GM18858 (cell line): ENCODE measurements around the gene FAM78A.

Source experiments
- ATAC-seq: cut with Tn5 transposase; IDR thresholded peaks from one replicate; pipeline ENCODE4 v1.9.1; 2021; ENCODE audit not compliant: unreplicated experiment

FAM78A gene

GRCh38 chr9:131303381-131304321 is 27.3 kb upstream of the FAM78A start:
- ATAC-seq = no peak

DNA sequence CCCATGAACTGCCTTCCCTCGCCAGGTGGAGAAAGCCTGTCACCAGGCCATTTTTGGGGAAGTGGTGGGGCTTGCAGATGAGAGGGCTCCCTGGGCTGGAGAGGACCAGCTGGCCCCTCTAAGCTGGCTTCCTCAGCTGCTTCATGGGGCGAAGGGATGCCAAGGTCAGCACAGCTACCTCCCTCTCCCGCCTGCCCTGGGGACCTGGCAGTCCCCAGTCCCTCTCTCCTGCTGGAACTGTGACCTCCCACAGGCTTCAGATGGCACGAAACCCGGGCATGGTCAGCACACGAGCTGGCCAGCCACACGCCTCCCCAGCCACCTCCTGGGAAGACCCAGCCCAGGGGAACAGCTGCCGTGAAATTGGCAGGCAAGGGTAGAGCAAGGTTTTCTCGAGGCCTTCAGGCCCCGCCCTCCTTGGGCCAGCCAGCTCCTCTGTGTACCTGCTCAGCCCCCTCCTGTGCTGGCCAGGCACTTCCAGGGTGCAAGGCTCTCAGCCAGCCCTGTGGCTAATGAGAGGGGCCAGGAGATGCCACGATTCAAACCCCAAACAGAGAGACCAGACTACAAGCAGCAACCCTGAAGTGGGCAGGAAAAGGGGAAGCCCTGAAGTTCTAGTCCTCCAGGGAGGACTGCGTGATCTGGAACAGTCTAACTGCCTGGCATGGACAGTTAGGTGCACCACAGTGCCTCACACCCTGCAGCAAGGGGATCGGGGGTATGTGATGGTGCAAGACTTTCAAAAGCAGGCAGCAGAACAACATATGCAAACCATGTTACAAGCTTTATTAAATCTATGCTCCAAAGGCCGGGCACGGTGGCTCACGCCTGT is 26.1 kb upstream of the FAM78A start:
- ATAC-seq = no peak

DNA sequence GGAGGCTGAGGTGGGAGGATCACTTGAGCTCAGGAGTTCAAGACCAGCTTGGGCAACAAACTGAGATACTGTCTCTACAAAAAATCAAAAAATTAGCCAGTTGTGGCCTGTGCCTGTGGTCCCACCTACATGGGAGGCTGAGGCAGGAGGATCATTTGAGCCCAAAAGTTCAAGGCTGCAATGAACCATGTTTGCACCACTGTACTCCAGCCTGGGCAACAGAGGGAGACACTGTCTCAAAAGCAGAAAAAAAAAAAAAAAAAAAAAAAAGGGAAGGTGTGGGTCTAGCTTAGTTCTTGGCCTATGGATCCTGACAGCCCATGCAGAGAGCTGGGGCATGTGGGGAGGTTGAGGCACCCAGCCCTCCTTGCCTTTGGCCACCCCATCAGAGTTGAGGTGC is 24.1 kb upstream of the FAM78A start:
- no peak for ATAC-seq

DNA sequence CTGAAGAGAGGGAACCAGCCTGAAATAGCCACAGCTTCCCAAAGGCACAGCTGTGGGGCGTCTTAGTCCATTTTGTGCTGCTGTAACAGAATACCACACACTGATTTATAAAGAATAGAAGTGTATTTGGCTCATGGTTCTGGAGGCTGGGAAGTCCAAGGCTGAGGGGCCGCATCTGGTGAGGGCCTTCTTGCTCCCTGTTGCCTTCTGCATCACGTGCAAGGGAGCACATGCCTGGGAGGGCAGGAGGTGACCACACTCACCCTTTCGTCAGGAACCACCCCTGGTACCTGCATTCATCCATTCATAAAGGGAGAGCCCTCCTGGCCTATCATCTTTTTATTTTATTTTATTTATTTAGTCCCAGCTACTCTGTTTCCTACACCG is 23.6 kb upstream of the FAM78A start:
- ATAC-seq = no peak

- ATAC-seq = no peak
These were observed 23.1 kb upstream of the FAM78A start for GRCh38 chr9:131299346-131299960.

DNA sequence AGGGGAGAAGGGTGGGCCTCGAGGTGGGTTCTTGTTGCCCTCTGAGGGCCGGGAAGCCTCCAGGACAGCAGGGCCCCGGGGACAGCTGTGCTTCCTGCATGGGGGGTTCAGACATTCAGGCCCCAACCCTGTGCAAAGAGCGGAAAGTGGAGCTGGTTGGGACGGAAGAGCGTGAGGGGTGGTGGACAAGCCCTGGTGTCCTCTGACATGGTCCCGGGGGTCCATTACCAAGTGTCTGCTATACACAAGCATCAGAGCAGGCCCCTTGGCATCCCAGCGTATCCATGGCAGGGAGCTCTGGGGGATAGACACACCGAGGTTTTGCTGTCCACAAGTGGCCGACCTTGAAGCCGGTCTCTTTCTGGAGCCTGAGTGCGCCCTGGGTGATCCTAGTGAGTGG is 22.5 kb upstream of the FAM78A start:
- ATAC-seq = no peak

DNA sequence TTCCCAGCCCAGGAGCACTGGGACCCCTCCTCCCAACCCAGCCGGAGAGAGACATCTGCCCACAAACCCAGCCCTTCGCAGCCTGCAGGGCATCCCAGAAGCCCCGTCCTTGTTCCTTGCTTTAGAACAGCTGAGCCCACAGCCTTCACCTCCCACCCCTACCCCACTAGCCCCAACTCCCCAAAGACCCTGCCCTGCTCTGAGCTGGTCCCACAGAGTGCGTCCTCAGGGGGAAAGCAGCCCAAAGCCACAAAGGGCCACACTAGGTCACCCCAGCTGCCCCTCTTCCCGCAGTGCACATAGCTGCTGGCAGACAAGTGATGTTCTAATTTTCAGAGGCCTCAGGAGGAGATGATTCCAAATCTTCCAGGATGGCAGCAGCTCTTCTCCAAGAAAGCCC is 22.0 kb upstream of the FAM78A start:
- ATAC-seq = no peak

DNA sequence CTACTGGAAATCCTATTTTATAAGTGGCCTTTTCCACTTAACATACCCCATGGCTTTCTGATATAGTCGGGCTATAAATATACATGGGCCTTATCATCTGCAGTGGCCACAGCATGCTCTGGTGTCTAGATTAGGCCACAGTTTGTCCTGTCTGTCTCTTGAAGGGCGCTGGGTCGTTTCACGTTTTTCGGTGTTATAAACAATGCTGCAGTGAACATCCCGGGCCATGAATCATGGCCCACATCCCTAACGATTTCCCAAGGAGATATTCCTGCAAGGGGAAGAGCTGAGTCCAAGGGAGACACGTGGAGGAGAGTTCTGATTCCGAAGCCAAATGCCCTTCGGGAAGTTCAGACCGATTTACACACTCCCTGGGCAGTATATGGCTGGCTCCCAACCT is 21.6 kb upstream of the FAM78A start:
- ATAC-seq = no peak

GRCh38 chr9:131296906-131297500 is 20.7 kb upstream of the FAM78A start:
- no peak for ATAC-seq

GRCh38 chr9:131296460-131296859 is 20.1 kb upstream of the FAM78A start:
- ATAC-seq = no peak

- no peak for ATAC-seq
These were observed 16.6 kb upstream of the FAM78A start for GRCh38 chr9:131292937-131293336.

- no peak for ATAC-seq
These were observed 15.5 kb upstream of the FAM78A start for GRCh38 chr9:131291795-131292315.

GRCh38 chr9:131290767-131291370 is 14.6 kb upstream of the FAM78A start:
- no peak for ATAC-seq

DNA sequence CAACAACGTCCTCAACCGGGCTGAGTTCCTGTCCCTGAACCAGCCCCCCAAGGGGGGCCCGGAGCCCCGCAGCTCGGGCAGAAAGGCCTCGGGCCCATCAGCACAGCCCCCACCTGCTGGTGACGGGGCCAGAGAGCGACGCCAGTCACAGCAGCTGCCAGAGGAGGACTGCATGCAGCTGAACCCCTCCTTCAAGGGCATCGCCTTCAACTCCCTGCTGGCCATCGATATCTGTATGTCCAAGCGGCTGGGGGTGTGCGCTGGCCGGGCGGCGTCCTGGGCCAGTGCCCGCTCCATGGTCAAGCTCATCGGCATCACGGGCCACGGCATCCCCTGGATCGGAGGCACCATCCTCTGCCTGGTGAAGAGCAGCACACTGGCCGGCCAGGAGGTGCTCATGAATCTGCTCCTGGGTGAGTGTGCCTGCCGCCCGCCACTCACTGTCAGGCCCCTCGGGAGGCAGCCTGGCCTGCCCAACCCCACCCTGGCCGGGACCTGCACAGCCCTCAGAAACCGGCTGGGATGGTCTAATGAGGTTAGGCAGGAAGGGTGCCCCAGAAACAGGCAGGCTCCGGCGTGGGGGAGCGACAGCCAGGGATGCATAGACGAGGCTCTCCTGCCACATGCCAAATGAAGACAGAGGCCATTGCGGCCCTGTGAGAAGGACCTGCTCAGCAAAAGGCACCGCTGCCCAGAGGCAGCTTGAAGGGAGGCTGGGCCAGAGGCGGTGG is 13.9 kb upstream of the FAM78A start:
- no peak for ATAC-seq

DNA sequence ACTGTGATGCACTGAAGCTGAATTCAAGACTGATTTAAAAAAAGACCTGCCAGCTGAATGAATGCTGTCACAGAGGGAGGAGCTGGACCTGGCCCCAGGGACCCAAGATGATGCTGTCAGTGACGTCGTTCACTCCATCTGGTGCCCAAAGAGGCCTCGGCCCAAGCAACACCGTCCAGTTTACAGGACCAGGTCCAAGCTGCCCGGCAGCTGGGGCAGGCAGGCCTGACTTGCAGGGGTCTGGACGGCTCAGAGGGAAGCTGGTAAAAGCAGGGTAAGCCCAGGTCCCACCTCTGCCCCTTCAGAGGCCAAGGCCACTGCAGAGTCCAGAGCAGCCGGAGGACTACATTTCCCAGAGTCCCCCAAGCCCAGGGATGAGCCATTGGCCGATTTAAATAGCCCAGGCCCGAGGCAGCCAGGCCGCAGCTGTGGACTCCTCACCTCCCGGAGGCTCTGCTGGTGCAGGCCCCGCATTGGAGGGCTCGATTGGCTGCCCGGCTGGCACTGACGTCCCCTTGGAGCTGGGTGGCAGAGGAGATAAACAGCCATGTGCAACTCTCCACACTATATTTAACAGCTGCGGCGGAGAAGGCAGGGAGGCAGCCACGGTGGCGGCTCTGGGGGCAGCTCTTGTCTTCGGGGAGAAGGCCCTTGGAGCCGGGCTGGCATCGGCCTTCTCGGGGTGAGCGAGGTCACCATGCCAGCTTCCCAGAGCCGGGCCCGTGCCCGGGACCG is 13.2 kb upstream of the FAM78A start, which contains the start of gene PLPP7:
Gene PLPP7, plus strand, starts transcription at position 423 of the 735 bp plus-strand sequence. Its CDS starts 275 bp downstream, at position 698.
- no peak for ATAC-seq

DNA sequence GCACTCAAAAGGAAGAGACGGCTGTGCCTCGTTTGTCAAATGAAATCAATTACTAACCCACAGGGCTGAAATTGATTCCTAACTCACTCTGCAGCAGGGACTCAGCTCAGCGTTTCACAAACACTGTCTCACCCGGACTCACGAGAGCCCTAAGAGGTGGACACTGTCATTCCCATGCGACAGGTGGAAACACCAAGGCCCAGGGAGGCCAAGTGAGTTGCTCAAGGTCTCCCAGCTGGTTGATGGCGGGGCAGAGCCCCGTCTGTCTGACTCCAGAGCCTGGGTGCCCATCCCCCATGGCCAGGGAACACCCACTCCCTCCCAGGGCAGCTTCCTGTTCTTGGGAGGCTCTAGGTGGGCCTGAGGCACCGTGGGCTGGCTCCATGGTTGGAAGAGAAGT is 11.9 kb upstream of the FAM78A start:
- ATAC-seq = no peak

GRCh38 chr9:131287359-131287758 is 11.0 kb upstream of the FAM78A start:
- no peak for ATAC-seq

- ATAC-seq = no peak
These were observed 8.5 kb upstream of the FAM78A start for GRCh38 chr9:131284856-131285255.
